Left cardiac atrium (tissue), 4 donors: Measurements from ENCODE around the gene PSMB2. TPM values are rescaled to one million over a fixed set of nuclear protein-coding genes. Genes with fewer than 3 reads are reported as not detected.
"Not testable (repeated sequence)": the region's sequence is repeated elsewhere in the genome, so short reads cannot be mapped to it uniquely, and the experiment has no call there.

Experiments
- ATAC-seq, 2 donors: fragments of 200-7000 bp; cut with Tn5 transposase; one replicate each; pipeline ENCODE4 v1.9.1; 2020; ENCODE audit warnings: mild to moderate bottlenecking in 2 of 2, moderate library complexity in 2 of 2
- DNase-seq: peaks from one replicate; pipeline ENCODE4 v3.0.0-alpha.2; 2020
- intact Hi-C, 2 donors: fragments of 100-400 bp; cut with DNase I; formaldehyde crosslinking; loops; one replicate each; pipeline versions ENCODE4 v1.14.1 to v1.15.1; 2022 to 2023
- total RNA-seq, 2 donors: library from RNA; stranded (reverse); fragmentation: NEBNext Ultra II Directional; extraction: Animal tissue kit (Norgen Biotek cat#: 25700); gene quantifications; one replicate each; pipeline ENCODE4 v1.2.1, GENCODE V29; 2021
- donor health status: DM: no; HTN: yes; CAD: no.
- donor health status: DM: no; HTN: yes; CAD: no; lungs with severe emphysema.
- donor health status: DM: yes; HTN: yes; CAD: no.
- donor health status: Dilated cardiomyopathy.

PSMB2 gene
- total RNA-seq, 2 donors from 2014 or later, result 35.0 to 36.4 TPM

DNA sequence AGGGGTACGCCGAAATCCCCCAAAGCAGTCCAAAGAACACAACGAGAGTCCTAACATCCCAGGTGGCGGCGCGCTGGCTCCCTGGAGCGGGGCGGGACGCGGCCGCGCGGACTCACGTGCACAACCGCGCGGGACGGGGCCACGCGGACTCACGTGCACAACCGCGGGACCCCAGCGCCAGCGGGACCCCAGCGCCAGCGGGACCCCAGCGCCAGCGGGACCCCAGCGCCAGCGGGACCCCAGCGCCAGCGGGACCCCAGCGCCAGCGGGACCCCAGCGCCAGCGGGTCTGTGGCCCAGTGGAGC is 64.6 kb downstream of the PSMB2 start:
- DNase-seq, ATAC-seq: not testable (repeated sequence)
- intact Hi-C loops, result loop anchor here in 1 of 2 donors (10.0 kb wide), 1 partner anchor 198 kb away; no protein-coding TSS in a partner anchor

DNA sequence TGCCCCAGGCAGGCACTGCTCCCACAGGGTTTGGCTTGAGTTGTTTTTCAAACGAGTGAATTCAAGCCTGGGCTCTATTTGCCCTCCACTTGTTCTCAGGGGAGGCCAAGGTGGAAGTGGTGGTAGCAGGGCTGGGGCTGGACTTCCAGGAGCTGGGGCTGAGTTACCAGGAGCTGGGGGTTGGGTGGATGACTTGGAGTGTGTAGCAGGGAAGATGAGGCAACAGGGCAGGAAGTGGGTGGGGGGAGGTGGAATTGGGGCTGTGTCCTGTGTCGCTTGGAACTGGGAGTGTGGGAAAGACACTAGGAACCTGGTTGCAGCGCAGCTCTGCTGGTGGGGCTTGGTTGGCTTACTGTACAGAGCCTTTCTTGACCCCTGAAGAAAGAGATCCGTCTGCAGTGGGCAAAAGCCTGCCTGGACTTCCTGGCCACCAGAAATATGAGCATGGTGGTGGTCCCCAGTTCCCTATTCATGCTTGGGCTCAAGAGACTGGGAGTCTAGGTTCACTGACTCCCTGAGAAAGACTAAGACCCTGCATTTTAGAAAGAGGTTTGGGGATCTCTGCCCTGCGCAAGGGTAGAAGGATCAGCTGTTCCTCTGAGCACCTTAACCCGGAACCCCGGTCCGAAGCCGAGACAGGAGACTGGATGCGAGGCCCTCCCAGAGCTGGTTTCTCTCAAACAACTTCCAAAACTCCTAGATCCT is 65.1 kb downstream of the PSMB2 start:
- ATAC-seq, result no peak
- intact Hi-C loops, result loop anchor here in 1 of 2 donors (10.0 kb wide), 1 partner anchor 199 kb away; no protein-coding TSS in a partner anchor
- no peak for DNase-seq

DNA sequence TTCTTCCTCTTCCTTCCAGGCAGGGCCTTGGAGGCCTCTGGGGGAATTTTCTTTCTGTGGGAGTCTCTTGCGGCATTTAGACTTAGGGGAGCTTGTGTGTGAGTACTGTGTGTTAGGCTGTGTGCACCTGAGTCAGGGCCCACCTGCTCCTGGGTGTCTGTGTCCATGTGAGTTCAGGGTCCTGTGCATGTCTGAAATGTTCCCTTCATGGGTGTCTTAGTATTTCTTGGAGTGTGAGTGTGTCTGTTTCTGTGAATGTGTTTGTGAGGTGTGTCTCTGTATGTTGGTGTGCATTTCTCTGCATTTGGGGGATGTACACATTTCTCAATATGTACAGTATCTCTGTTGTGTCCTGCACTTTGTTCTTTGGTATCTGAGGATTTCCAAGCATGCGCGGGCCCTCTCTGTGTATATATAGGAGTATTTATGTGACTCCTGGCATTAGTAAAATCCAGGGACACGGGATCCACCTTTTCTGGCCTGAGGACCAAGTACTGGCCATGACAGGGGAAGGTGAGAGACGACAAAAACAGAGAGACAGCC is 65.8 kb downstream of the PSMB2 start:
- intact Hi-C loops, result loop anchor here in 1 of 2 donors (10.0 kb wide), 1 partner anchor 199 kb away; no protein-coding TSS in a partner anchor
- DNase-seq, result no peak
- no peak for ATAC-seq

DNA sequence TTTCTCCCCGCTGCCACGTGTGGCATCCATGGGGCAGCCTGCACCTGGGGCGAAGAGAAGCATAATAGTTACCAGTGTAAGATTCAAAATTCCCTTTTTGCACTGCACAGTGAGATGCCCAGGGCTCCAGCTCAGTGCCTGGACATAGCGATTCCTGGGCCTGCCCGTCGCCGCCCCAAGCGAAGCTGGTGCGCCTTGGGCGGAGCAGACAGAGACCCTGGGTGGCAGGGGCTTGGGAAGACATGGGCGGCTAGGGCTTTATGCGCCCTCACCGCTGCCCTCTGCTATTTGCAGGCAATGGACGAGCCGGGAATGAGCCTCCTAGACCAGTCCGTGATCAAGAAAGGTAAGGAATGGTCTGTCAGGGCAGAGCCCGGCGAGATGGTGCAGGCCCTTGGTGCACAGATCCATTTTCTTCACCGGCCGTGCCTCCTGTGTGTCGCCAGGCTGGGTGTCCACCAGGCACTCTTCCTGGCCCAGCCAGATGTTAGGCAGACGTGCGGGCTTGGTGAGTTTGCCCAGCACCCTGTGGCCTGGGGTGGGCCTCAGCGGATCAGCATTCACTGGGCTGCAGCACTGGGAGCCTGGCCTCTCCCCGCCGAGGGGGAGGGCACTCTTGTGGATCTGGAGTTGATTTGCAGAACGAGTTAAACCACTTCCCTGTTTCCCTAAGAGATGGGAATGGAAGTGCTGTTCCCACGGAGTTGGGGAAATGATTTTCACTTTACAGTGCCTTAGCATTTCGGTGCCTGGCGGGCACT is 66.5 kb downstream of the PSMB2 start:
- DNase-seq (no peak), ATAC-seq (no peak)
- intact Hi-C loops, result loop anchor here in 1 of 2 donors (10.0 kb wide), 1 partner anchor 200 kb away; no protein-coding TSS in a partner anchor

DNA sequence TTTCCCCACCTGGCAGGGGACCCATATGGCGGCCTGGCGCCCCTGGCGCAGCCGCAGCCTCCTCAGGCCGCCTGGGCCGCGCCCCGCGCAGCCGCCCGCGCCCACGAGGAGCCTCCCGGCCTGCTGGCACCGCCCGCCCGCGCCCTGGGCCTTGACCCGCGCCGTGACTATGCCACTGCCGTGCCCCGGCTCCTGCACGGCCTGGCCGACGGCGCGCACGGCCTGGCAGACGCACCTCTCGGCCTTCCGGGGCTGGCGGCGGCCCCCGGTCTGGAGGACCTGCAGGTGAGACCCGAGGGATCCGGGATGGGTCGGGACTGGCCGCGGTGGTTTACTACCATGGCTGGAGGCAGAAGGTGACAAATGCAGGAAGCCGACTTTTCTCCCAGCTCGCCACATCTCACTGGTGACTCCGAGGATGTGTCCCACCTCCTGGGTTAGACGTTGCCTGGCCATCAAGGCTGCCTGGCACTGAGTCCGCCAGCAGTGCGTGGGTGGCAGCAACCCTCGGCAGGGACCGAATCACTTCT is 67.1 kb downstream of the PSMB2 start:
- no peak for ATAC-seq
- intact Hi-C loops, result loop anchor here in 1 of 2 donors (10.0 kb wide), 1 partner anchor 201 kb away; no protein-coding TSS in a partner anchor
- no peak for DNase-seq

DNA sequence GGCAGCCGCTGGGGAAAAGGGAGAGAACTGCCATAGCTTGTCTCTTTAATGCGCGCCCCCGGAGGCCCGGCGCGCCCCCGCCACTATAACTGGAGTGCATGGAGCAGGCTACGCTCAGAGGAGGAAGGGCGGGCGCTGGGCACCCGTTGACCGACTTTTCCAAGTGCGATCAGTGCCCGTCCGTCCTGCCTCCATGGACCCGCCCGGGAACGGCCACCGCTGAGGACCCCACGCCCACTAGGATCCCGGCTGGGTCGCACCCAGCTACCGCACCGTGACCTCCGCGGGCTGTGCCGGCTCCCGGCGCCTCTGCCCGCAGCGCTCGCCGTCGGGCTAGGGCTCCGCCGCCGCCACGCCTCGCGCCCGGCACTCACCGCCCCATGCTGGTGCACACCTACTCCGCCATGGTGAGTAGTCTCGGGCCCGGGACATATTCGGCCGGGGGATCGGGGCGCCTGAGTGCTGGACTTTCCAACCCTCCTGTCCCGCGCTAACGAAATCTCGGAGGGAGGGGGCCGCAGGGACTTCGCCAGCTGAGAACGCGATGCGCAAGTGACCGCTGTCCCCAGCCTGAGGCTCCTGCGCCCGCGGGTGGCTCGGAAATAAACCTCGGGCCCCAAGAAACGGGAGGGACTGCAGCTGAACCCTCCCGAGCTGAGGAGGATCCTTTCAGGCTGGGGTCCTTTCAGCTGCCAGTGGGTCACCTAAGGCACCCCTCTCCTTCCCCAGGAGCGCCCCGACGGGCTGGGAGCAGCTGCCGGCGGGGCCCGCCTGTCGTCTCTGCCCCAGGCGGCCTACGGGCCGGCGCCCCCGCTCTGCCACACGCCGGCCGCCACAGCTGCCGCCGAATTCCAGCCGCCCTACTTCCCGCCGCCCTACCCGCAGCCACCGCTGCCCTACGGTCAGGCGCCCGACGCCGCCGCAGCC is 67.9 kb downstream of the PSMB2 start, which contains the start of gene TFAP2E:
TFAP2E (plus strand) TSS at position 117 of the 927 bp plus-strand sequence; CDS start at position 381, 264 bp downstream.
- DNase-seq, result no peak
- peak; percentile 34 to 39 for ATAC-seq
- intact Hi-C loops, result loop anchor here in 1 of 2 donors (10.0 kb wide), 1 partner anchor 201 kb away; no protein-coding TSS in a partner anchor

DNA sequence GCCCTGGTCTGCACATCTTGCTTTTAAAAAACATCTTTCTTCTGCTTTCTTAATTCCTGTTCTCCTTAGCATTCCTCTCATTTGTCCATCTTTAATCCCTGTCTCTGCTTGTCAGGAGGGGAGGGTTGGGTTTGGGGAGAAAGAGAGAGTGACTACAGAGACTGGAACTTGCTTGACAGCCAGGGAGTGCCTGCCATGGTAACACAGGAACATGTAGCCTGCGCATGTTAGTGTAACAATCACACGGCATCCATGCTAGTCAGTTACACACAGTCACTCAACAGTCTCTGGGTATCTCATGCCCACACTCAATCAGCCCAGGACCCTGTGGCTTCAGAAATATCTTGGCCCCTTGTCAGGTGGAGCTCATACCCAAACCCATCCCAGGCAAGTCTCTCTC is 69.0 kb downstream of the PSMB2 start:
- ATAC-seq (no peak), DNase-seq (no peak)
- intact Hi-C loops, result loop anchor here in 1 of 2 donors (10.0 kb wide), 1 partner anchor 203 kb away; no protein-coding TSS in a partner anchor

DNA sequence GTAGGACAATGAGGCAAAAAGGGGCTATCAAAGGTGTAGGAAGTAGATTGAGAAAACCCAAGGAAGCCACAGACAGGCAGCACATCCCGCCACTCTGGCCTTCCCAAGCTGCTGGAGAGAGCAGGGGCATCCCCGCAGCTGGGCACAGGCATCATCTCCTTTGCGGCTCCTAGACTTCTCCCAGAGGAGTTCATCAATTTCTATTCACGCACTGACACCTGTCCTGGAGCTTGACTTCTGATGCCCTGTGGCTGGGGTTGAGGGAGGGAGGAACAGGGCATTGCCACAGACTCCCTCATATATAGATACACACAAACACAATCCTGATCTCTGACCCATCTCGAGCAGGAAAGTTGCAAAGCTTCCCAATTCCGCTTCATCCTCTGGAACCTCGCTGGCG is 70.1 kb downstream of the PSMB2 start:
- intact Hi-C loops, result loop anchor here in 1 of 2 donors (10.0 kb wide), 1 partner anchor 204 kb away; no protein-coding TSS in a partner anchor
- ATAC-seq (no peak), DNase-seq (no peak)

DNA sequence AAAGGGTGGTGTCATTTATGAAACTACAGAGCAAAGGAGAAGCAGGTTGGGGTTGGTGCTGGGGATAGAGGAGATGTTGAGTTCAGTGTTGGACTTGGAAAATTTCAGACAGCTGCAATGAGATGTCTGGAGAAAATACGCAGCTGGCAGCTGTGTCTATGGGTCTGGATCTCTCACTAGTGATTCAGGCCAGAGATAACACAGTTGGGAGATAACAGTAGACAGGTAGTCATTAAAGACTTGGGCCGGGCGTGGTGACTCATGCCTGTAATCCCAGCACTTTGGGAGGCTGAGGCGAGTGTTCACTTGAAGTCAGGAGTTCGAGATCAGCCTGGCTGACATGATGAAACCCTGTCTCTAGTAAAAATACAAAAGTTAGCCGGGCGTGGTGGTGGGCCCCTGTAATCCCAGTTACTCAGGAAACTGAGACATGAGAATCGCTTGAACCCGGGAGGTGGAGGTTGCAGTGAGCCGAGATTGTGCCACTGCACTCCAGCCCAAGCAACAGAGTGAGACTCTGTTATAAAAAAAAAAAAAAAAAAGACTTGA is 70.7 kb downstream of the PSMB2 start:
- intact Hi-C loops, result loop anchor here in 1 of 2 donors (10.0 kb wide), 1 partner anchor 204 kb away; no protein-coding TSS in a partner anchor
- no peak for ATAC-seq
- DNase-seq, result no peak

DNA sequence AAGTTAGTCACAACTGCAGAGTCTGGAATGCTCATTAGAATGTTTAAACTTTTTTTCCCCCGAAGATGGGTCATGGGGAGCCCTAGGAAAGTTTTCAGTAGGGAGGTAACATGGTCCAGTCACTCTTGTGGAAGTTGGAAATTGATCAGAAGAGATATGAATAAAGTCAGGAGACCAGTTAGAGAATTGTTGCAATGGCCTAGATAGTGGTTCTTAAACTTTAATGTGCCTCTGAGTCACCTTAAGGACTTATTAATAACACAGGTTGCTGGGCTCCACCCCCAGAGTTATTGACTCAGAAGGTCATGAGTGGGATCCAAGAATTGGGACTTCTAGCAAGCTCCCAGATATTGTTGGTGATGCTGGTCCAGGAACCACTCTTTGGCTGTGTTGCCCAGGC is 71.4 kb downstream of the PSMB2 start:
- ATAC-seq, result no peak
- DNase-seq, result no peak
- intact Hi-C loops, result loop anchor here (2.0 to 10.0 kb wide), 4 partner anchors 157 to 205 kb away; no protein-coding TSS in a partner anchor

DNA sequence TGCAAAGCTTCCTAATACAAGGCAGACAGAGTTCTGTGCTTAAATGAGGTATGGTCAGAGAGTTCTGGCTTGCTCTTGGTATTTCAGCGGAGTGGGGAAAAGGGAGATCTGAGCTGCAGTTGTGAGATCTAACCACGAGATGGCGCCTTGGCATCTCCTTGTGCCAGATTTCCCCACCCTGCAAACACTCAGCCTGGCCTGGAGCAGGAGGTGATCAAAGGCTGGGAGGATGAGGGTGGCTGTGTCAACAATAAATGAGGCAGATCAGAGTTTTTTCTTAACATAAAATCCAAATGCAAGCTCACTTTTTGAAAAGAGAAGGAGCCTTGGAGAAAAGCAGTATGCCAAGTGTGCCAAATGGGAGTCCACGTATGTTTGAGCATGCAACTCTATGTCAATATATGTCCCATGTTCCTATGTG is 72.3 kb downstream of the PSMB2 start:
- intact Hi-C loops, result loop anchor here (2.0 to 5.0 kb wide), 3 partner anchors 158 to 206 kb away; no protein-coding TSS in a partner anchor
- ATAC-seq (peak; percentile 53 to 62), DNase-seq (no peak)

DNA sequence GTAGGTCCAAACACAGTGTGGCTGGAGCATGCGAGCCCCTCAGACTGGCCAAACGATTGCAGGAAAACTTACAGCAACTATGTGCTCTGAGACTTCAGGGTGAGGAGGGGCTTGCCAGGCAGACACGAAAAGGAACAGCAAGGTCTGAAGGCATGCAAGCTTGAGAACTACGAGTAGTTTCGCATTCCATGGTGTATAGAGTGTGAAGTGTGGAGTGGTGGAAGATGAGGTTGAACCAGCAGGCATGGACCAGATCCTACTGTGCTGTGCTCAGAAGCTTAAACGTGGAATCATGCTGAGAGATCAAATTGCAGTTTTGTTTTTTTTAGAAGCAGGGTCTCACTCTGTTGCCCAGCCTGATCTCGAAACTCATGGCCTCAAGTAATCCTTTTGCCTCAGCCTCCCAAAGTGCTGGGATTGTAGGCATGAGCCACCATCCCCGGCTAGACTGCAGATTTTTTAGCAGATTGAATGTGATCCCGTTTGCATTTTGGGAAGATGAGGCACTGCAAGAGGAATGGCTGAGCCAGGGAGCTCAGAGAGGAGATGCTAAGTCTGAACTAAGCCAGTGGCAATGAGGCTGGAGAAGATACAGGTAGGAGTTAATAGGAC is 73.3 kb downstream of the PSMB2 start:
- DNase-seq (no peak), ATAC-seq (no peak)
- intact Hi-C loops, result loop anchor here (2.0 to 5.0 kb wide), 3 partner anchors 159 to 207 kb away; no protein-coding TSS in a partner anchor

DNA sequence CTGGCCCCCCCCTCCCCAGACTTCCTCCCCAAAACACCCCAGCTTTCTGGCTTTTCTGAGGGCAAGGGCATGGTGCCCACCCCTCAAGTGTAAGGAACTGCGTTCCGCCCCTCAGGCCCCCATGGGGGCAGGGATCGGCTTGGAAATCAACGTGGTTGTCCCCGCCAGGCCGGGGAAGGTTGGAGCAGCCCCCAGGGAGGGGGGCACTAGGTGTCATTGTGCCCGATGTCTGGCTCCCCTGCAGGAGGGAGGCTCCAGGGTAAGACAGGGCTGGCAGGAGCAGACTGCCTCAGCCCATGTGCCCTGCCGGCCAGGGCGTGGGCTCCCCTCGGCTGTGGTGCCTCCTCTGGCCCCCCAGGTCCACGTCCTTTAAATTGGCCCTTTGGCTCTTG is 75.6 kb downstream of the PSMB2 start:
- DNase-seq, result no peak
- ATAC-seq, result no peak
- intact Hi-C loops, result loop anchor here in 1 of 2 donors (5.0 kb wide), 1 partner anchor 162 kb away; no protein-coding TSS in a partner anchor

DNA sequence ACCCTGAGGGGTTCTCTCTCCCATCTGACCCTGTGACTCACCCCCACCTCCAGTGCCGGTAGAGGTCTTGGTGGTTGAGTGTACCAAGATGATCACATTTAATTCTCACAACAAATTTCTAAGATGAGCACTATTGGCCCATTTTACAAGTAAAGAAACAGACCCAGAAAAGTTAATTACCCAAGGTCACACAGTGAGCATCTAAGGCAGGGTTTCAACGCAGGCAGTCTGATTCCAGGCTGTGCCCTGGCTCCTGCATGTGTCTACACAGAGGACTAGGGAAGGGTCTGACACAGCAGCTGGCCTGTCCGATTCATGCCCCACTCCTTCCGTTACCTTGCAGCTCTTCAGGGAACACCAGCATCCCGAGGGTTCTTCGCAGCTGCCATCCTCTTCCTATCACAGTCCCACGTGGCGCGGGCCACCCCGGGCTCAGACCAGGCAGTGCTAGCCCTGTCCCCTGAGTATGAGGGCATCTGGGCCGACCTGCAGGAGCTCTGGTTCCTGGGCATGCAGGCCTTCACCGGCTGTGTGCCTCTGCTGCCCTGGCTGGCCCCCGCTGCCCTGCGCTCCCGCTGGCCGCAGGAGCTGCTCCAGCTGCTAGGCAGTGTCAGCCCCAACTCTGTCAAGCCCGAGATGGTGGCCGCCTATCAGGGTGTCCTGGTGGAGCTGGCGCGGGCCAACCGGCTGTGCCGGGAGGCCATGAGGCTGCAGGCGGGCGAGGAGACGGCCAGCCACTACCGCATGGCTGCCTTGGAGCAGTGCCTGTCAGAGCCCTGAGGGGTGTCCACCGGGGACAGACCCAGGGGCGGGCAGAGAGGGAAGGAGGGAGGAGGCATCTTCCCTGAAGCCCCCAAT is 76.2 kb downstream of the PSMB2 start:
- intact Hi-C loops, result loop anchor here (5.0 kb wide), 2 partner anchors 113 to 162 kb away; no protein-coding TSS in a partner anchor
- DNase-seq, result no peak
- ATAC-seq, result no peak

DNA sequence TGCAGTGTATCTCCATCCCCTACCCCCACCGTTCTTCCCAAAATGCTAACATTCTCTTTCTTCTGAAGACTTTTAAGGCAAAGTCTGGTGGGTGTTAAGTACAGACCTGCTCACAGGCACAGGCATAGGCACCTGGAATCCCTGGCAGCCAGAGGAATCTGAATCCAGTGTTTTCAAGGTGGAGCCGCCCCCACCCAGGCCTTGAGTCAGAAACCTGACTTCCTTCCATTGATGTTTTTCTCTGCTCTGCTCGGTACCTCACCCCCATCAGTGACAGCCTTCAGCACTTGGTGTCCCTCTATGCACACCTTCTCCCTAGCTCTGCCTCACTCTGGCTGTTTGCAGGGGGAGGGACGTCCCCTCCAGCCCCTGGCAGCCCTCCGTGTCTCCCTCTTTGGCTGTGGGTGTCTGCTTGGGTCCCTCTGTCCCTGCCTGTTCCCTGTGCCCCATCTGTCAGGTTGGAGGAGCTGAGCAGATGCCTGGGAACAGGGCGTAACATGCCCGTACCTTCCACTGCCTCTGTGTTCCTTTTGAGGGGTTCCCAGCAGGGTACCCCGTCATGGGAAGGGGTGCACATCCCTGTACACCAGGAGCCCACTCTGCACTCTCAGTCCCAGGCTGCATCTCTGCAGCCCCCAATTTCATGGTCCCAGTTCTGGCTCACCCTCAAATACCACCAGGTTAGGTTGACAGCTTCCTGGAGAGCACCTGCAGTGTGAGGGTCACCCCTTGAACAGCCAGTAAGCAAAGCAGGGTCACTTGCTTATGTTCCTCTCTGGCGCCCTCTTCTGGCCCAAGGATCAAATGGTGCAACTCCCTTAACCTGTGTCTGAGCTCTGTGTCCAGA is 77.1 kb downstream of the PSMB2 start:
- intact Hi-C loops, result loop anchor here (5.0 kb wide), 1 partner anchor 112 kb away; no protein-coding TSS in a partner anchor

More for the DNA sequence above, 77.1 kb downstream of the PSMB2 start:
- peak; percentile 86 for DNase-seq
- peak; percentile 37 to 53 for ATAC-seq
